NT2/D1 (cell line): ENCODE data around the gene WDR83.
A peak's percentile ranks its signal among the peaks of the same experiment; 100 is the strongest.
"Not testable (repeated sequence)": the region's sequence is repeated elsewhere in the genome, so short reads cannot be mapped to it uniquely, and the experiment has no call there.

Experiments
- DNase-seq: peaks from one replicate; pipeline ENCODE4 v3.0.0-alpha.2; 2011; ENCODE audit warnings: low read depth, low spot score
- H3K27me3 ChIP-seq: 2 replicates; pipeline ENCODE4 v1.6.0; 2011; ENCODE audit warnings: mild to moderate bottlenecking; ENCODE audit not compliant: insufficient read length, insufficient read depth
- H3K36me3 ChIP-seq: 2 replicates; pipeline ENCODE4 v1.6.1; 2011; ENCODE audit warnings: mild to moderate bottlenecking, low read length, mixed read lengths; ENCODE audit not compliant: insufficient read depth, insufficient read length
- H3K4me1 ChIP-seq: 2 replicates; pipeline ENCODE4 v1.5.1; 2011; ENCODE audit not compliant: insufficient read depth, insufficient read length
- H3K4me3 ChIP-seq: 2 replicates; pipeline ENCODE4 v1.5.1; 2011; ENCODE audit warnings: low read depth; ENCODE audit not compliant: insufficient read length
- H3K9ac ChIP-seq: 2 replicates; pipeline ENCODE4 v1.6.0; 2011; ENCODE audit warnings: low read depth; ENCODE audit not compliant: insufficient read length
- H3K9me3 ChIP-seq: 2 replicates; pipeline ENCODE4 v1.5.1; 2011; ENCODE audit warnings: mild to moderate bottlenecking, low read length; ENCODE audit not compliant: insufficient read depth
- SUZ12 ChIP-seq: IDR thresholded peaks from 2 replicates; pipeline ENCODE4 v1.6.1; 2011; ENCODE audit not compliant: insufficient read length, insufficient read depth; ENCODE audit errors: extremely low read depth
- YY1 ChIP-seq: IDR thresholded peaks from 2 replicates; pipeline ENCODE4 v1.6.1; 2011; ENCODE audit not compliant: insufficient read length, insufficient read depth
- ZNF274 ChIP-seq: IDR thresholded peaks from 2 replicates; pipeline ENCODE4 v1.6.1; 2011; ENCODE audit warnings: mild to moderate bottlenecking, low read depth, low read length

The WDR83 gene

GRCh38 chr19:12696366-12697335, 30.0 kb downstream of the WDR83 start, which contains the start of gene FBXW9:
TSS of gene FBXW9 (minus strand) at chr19:12696631. CDS start at chr19:12696581, 50 bp downstream.
- TF ChIP-seq SUZ12 (no peak), ZNF274 (no peak), YY1 (no peak)

DNA sequence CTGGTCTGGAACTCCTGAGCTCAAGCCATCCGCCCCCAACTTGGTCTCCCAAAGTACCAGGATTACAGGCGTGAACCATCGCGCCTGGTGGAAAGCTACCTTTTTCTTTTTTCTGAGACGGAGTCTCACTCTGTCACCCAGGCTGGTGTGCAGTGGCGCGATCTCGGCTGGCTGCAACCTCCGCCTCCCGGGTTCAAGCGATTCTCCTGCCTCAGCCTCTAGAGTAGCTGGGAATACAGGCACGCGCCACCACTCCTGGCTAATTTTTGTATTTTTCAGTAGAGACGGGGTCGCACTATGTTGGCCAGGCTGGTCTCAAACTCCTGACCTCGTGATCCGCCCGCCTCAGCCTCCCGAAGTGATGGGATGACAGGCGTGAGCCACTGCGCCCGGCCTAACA, 30.8 kb downstream of the WDR83 start:
- Histone ChIP-seq H3K36me3 (peaks cover 56% of the 10 kb centered on the region), H3K9ac (peak overlapping the region; percentile 94), H3K4me3 (peak overlapping the region; percentile 98)
- H3K27me3 ChIP-seq, H3K4me1 ChIP-seq, DNase-seq, H3K9me3 ChIP-seq: not testable (repeated sequence)

More at GRCh38 chr19:12696366-12697335, 30.0 kb downstream of the WDR83 start, which contains the start of gene FBXW9:
- peak within 1 kb of the TSS; percentile 94 for H3K9ac ChIP-seq
- peaks cover 5% of the 10 kb centered on the region for H3K27me3 ChIP-seq
- H3K9me3 ChIP-seq, result no peaks in the 10 kb centered on the region
- peak within 1 kb of the TSS; percentile 98 for H3K4me3 ChIP-seq
- peak; percentile 97 for DNase-seq
- H3K4me1 ChIP-seq, result peaks cover 7% of the 10 kb centered on the region
- peaks cover 49% of the 10 kb centered on the region for H3K36me3 ChIP-seq

GRCh38 chr19:12698138-12698537, 31.5 kb downstream of the WDR83 start:
- TF ChIP-seq ZNF274 (no peak), SUZ12 (no peak), YY1 (no peak)
- H3K9ac ChIP-seq, result no peak overlapping the region
- no peak for DNase-seq
- H3K4me1 ChIP-seq, result peaks cover 12% of the 10 kb centered on the region
- peaks cover 58% of the 10 kb centered on the region for H3K36me3 ChIP-seq
- H3K4me3 ChIP-seq, result no peak overlapping the region
- H3K9me3 ChIP-seq, result no peaks in the 10 kb centered on the region
- peaks cover 5% of the 10 kb centered on the region for H3K27me3 ChIP-seq

DNA sequence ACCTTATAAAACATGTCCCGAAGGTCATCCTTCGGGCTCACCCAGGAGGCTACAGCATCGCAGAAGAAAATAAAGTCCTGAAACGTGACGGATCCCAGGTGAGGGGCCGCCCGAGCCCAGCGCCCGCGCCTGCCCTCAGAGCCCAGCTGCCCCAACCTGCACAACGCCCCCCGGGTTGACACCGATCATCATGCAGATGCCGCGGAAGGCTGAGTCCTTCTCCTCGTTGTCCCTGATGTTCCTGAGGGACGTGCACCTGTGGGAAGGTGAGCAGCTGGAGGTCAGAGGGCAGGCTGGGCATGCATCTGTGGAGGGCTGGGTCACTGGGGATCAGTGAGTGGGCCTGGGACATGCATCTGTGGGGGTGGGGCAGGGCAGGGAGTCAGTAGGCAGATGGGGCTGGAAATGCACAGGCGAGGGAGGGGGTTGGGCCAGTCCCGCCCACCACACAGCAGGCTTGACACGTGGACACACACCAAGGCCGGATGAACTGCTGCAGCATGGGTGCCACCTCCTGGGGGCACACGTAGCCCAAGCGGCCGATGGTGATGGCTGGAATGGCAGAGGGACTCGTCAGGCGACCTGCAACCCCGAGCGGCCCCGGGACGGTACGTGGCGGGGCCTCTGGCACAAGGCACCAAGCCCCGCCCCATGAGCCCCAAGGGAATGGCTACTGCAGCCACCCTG, 35.1 kb downstream of the WDR83 start:
- no peak for DNase-seq
- Histone ChIP-seq H3K27me3 (no peaks in the 10 kb centered on the region), H3K4me1 (peaks cover 13% of the 10 kb centered on the region), H3K9me3 (no peaks in the 10 kb centered on the region), H3K4me3 (no peak overlapping the region), H3K36me3 (peaks cover 92% of the 10 kb centered on the region), H3K9ac (peak overlapping the region; percentile 26)
- no peak for TF ChIP-seq ZNF274
- TF ChIP-seq SUZ12, result no peak
- no peak for TF ChIP-seq YY1

DNA sequence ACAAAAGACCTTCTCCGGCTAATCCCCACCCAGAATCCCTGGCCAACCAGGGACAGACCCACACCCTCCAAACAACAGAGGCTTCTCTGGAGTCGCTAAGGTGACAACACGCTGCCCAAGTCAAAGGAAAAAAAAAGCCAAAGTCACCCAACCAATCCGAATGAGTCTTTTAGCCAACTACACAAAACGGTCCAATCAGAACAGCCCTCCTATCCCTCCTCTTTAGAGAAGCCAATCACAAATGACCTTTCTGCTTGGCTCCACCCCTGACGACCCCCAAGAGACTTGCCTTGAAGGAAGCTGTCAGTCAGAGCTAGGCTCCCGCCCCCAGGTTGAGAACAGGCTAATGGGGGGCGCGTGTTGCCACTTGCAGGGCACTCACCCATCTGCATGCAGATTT, 36.4 kb downstream of the WDR83 start:
- H3K4me1 ChIP-seq, result peaks cover 13% of the 10 kb centered on the region
- no peak overlapping the region for H3K4me3 ChIP-seq
- no peak overlapping the region for H3K9ac ChIP-seq
- no peaks in the 10 kb centered on the region for H3K9me3 ChIP-seq
- DNase-seq, result peak; percentile 87
- peaks cover 99% of the 10 kb centered on the region for H3K36me3 ChIP-seq
- no peak for TF ChIP-seq ZNF274
- no peak for TF ChIP-seq YY1
- TF ChIP-seq SUZ12, result no peak
- no peaks in the 10 kb centered on the region for H3K27me3 ChIP-seq

DNA sequence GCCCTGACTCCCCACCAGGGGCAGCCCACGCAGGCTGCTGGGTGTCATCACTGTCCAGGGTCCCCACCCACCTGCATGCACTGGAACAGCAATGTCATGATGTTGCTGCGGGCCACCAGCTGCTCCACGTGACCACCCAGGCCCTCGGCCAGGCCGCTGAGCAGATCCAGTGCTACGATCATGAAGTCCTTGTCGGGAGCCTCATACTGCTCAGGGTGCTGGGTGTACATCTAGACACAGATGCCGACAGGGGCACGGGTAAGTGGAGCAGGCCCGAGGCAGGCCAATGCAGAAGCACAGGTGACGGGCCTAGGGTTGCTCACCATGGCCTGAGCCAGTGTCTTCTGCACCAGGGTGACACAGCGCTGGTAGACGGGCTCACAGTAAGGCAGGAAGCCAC, 38.6 kb downstream of the WDR83 start:
- no peaks in the 10 kb centered on the region for H3K27me3 ChIP-seq
- H3K4me3 ChIP-seq, result no peak overlapping the region
- peaks cover 13% of the 10 kb centered on the region for H3K4me1 ChIP-seq
- DNase-seq, result no peak
- peaks cover 99% of the 10 kb centered on the region for H3K36me3 ChIP-seq
- TF ChIP-seq ZNF274 (no peak), SUZ12 (no peak), YY1 (no peak)
- no peak overlapping the region for H3K9ac ChIP-seq
- H3K9me3 ChIP-seq, result no peaks in the 10 kb centered on the region

- Histone ChIP-seq H3K9ac (no peak overlapping the region), H3K9me3 (no peaks in the 10 kb centered on the region), H3K4me1 (peaks cover 11% of the 10 kb centered on the region), H3K27me3 (no peaks in the 10 kb centered on the region), H3K36me3 (peaks cover 100% of the 10 kb centered on the region), H3K4me3 (no peak overlapping the region)
- TF ChIP-seq ZNF274 (no peak), SUZ12 (no peak), YY1 (no peak)
- DNase-seq, result no peak
These were observed 39.2 kb downstream of the WDR83 start for GRCh38 chr19:12705654-12706331.
